K562 (cell line): ENCODE measurements around the gene FAM200A. TPM values are rescaled to one million over a fixed set of nuclear protein-coding genes. Genes with fewer than 3 reads are reported as not detected.
A peak's percentile ranks its signal among the peaks of the same experiment; 100 is the strongest.

Experiments used
- CBFA2T2 ChIP-seq: fragments of 450-650 bp; conservative IDR thresholded peaks from 2 replicates; pipeline ENCODE4 v1.6.1; 2017; ENCODE audit warnings: mild to moderate bottlenecking
- ETS2 ChIP-seq: IDR thresholded peaks from 2 replicates; pipeline ENCODE4 v1.6.1; 2016; ENCODE audit warnings: borderline replicate concordance, missing genetic modification characterization, mild to moderate bottlenecking, moderate library complexity, missing compliant biosample characterization; ENCODE audit not compliant: poor library complexity, severe bottlenecking
- FIP1L1 ChIP-seq: fragments of 200-400 bp; formaldehyde crosslinking; IDR thresholded peaks from 2 replicates; pipeline ENCODE4 v1.6.1; 2018; ENCODE audit warnings: mild to moderate bottlenecking, low read depth, low read length; ENCODE audit not compliant: poor library complexity, severe bottlenecking
- FOSL1 ChIP-seq: fragments of 200-800 bp; sonication (Bioruptor generic); conservative IDR thresholded peaks from 2 replicates; pipeline ENCODE4 v1.6.1; 2016; ENCODE audit warnings: missing genetic modification characterization, missing compliant biosample characterization
- JUNB ChIP-seq: fragments of 450-650 bp; formaldehyde crosslinking; conservative IDR thresholded peaks from 2 replicates; pipeline ENCODE4 v1.4.0; 2020; ENCODE audit warnings: mild to moderate bottlenecking
- KLF1 ChIP-seq: fragments of 450-650 bp; IDR thresholded peaks from 2 replicates; pipeline ENCODE4 v1.6.1; 2016; ENCODE audit warnings: missing genetic modification characterization, missing compliant biosample characterization
- MAFG ChIP-seq: fragments of 450-650 bp; conservative IDR thresholded peaks from 2 replicates; pipeline ENCODE4 v1.6.1; 2016; ENCODE audit warnings: missing genetic modification characterization, missing compliant biosample characterization
- MTA1 ChIP-seq: fragments of 450-650 bp; IDR thresholded peaks from 2 replicates; pipeline ENCODE4 v1.6.1; 2017; ENCODE audit warnings: borderline replicate concordance
- NEUROD1 ChIP-seq: fragments of 150-350 bp; IDR thresholded peaks from 2 replicates; pipeline ENCODE4 v1.6.1; 2014; ENCODE audit warnings: borderline replicate concordance, low read length, low read depth; ENCODE audit not compliant: partially characterized antibody
- POLR2AphosphoS5 ChIP-seq: IDR thresholded peaks from 2 replicates; pipeline ENCODE4 v1.6.1; 2011; ENCODE audit warnings: mild to moderate bottlenecking, low read depth, low read length, moderate library complexity; ENCODE audit not compliant: control insufficient read depth, insufficient read depth
- RBM39 ChIP-seq: fragments of 200-400 bp; formaldehyde crosslinking; optimal IDR thresholded peaks from 2 replicates; pipeline ENCODE3; 2018; ENCODE audit warnings: low read depth, low read length
- RCOR1 ChIP-seq, 2 experiments: IDR thresholded peaks; 2 replicates each; pipeline ENCODE4 v1.6.1; 2012; ENCODE audit warnings: low read depth in 2 of 2, low read length in 2 of 2, borderline replicate concordance in 1 of 2, improper control_type of control experiment in 1 of 2
- TAF9B ChIP-seq: fragments of 450-650 bp; IDR thresholded peaks from 2 replicates; pipeline ENCODE4 v1.6.1; 2018; ENCODE audit warnings: mild to moderate bottlenecking; ENCODE audit not compliant: partially characterized antibody
- TEAD1 ChIP-seq, 2 experiments: fragments of 450-650 bp in 1 of 2; sonication (generic) in 1 of 2; formaldehyde crosslinking; IDR thresholded peaks; 2 replicates each; pipeline versions ENCODE4 v1.4.0 to v1.8.0; 2020 to 2022; ENCODE audit warnings: mild to moderate bottlenecking in 2 of 2, missing genetic modification reagents in 1 of 2
- TEAD4 ChIP-seq, 2 experiments: sonication (generic) in 1 of 2; formaldehyde crosslinking in 1 of 2; IDR thresholded peaks; 2 replicates each; pipeline versions ENCODE4 v1.6.1 to v1.8.0; 2012 to 2022; ENCODE audit warnings: borderline replicate concordance in 1 of 2, inconsistent platforms in 1 of 2, low read length in 1 of 2, mild to moderate bottlenecking in 1 of 2, missing genetic modification reagents in 1 of 2
- TFAM ChIP-seq: fragments of 250-450 bp; sonication (Bioruptor Pico); conservative IDR thresholded peaks from 2 replicates; pipeline ENCODE4 v1.5.0; 2021; ENCODE audit warnings: mild to moderate bottlenecking, moderate library complexity
- ZC3H4 ChIP-seq: sonication (generic); formaldehyde crosslinking; IDR thresholded peaks from 2 replicates; pipeline ENCODE4 v1.9.0; 2021; ENCODE audit warnings: missing genetic modification reagents, borderline replicate concordance
- ZNF263 ChIP-seq: sonication (generic); formaldehyde crosslinking; IDR thresholded peaks from 2 replicates; pipeline ENCODE4 v1.8.0; 2022; ENCODE audit warnings: mild to moderate bottlenecking, missing genetic modification reagents, borderline replicate concordance
- ZNF347 ChIP-seq: fragments of 450-650 bp; formaldehyde crosslinking; IDR thresholded peaks from 2 replicates; pipeline ENCODE4 v1.4.0; 2020; ENCODE audit warnings: low read depth, mild to moderate bottlenecking, moderate library complexity
- polyA plus RNA-seq, 8 experiments: library from polyadenylated mRNA; depleted of rRNA in 4 of 8; stranded (reverse) in 5 of 8; unstranded in 3 of 8; fragments of >200 nt; fragmentation: Nextera tagmentation in 2 of 8; fragmentation: Illumina TruSeq in 1 of 8; extraction: Ambion mirVana in 2 of 8; extraction: Trizol in 1 of 8; gene quantifications; 2 replicates each; pipeline versions ENCODE4 v1.2.1 to v1.2.3, GENCODE V29; 2011 to 2014; ENCODE audit warnings: inconsistent platforms in 1 of 8, missing spikeins in 1 of 8
- total RNA-seq, 7 experiments: library from RNA; depleted of rRNA in 6 of 7; stranded (reverse); fragments of >200 nt in 6 of 7; fragmentation: Illumina TruSeq in 2 of 7; extraction: Trizol in 2 of 7; gene quantifications; 2 replicates each; pipeline versions ENCODE4 v1.2.1 to v1.2.3, GENCODE V29; 2011 to 2021; ENCODE audit warnings: low replicate concordance in 1 of 7
- TF ChIP-seq, protein P1 (sequence below): sonication (generic); formaldehyde crosslinking; IDR thresholded peaks from 2 replicates; pipeline ENCODE4 v1.8.1; 2023; ENCODE audit warnings: mild to moderate bottlenecking, missing genetic modification reagents
- TF ChIP-seq, protein P2 (sequence below), 2 experiments: fragments of 200-800 bp in 1 of 2; sonication (Bioruptor generic) in 1 of 2; sonication (generic) in 1 of 2; formaldehyde crosslinking in 1 of 2; IDR thresholded peaks in 1 of 2; conservative IDR thresholded peaks in 1 of 2; 2 replicates each; pipeline versions ENCODE4 v1.5.0 to v1.6.1; 2016 to 2020; ENCODE audit warnings: missing compliant biosample characterization in 1 of 2, missing genetic modification characterization in 1 of 2, missing genetic modification reagents in 1 of 2
- TF ChIP-seq, protein P3 (sequence below): fragments of 450-650 bp; IDR thresholded peaks from 2 replicates; pipeline ENCODE4 v1.7.1; 2018; ENCODE audit warnings: mild to moderate bottlenecking, low read depth; ENCODE audit not compliant: partially characterized antibody

The FAM200A gene
- total and polyA plus RNA-seq, 9 of the 15 experiments (the other 6 are each of a cell fraction or from before 2014, with no cell fraction given), result 3.3 to 11.2 (median 8.3) TPM

DNA sequence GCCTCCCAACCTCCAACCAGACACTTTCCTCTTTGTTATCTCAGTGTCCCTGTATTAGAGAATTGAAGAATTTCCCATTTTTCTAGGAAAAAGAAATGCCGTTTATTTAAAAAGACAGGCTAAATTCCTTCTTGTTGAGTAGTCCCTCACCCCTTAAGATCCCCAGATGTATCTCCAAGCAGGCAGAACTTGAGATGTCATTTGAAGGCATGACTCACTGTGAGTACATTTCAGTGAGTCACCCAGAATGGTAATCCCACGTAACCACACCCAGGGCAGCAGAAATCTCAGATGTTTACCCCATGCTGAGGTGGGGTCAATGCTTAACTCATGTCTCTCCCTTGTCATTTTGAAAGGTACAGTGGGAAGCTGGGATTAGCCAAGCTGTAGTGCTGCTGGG lies 10.9 kb upstream of the FAM200A start (continued):
- no peak for TF ChIP-seq ETS2 (tag)
- TF ChIP-seq, protein P1, sequence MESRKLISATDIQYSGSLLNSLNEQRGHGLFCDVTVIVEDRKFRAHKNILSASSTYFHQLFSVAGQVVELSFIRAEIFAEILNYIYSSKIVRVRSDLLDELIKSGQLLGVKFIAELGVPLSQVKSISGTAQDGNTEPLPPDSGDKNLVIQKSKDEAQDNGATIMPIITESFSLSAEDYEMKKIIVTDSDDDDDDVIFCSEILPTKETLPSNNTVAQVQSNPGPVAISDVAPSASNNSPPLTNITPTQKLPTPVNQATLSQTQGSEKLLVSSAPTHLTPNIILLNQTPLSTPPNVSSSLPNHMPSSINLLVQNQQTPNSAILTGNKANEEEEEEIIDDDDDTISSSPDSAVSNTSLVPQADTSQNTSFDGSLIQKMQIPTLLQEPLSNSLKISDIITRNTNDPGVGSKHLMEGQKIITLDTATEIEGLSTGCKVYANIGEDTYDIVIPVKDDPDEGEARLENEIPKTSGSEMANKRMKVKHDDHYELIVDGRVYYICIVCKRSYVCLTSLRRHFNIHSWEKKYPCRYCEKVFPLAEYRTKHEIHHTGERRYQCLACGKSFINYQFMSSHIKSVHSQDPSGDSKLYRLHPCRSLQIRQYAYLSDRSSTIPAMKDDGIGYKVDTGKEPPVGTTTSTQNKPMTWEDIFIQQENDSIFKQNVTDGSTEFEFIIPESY (CRISPR knock-in tag), result no peak
- TF ChIP-seq FOSL1 (tag), result peak; percentile 100
- TF ChIP-seq TEAD1 (CRISPR knock-in tag; IDR thresholded peaks at IDR 0.05), result peak in 1 of 2 experiments; percentile 36; a peak in 1 of 4 replicates
- no peak for TF ChIP-seq FIP1L1
- TF ChIP-seq TAF9B, result peak; percentile 82
- no peak for TF ChIP-seq RBM39
- TF ChIP-seq ZC3H4 (CRISPR knock-in tag), result no peak
- TF ChIP-seq TFAM (CRISPR knock-in tag), result no peak
- no peak for TF ChIP-seq POLR2AphosphoS5
- 0 out of 2 replicates have a peak, but pooled peaks have one; percentile 36 for TF ChIP-seq KLF1 (tag)
- peak; percentile 84 for TF ChIP-seq TEAD4 (IDR thresholded peaks at IDR 0.05; ENCODE audit: low read length)
- TF ChIP-seq TEAD4 (CRISPR knock-in tag; IDR thresholded peaks at IDR 0.05; ENCODE audit: borderline replicate concordance), result no peak
- TF ChIP-seq NEUROD1, result peak; percentile 61
- no peak for TF ChIP-seq ZNF263 (CRISPR knock-in tag)
- peak; percentile 80; the same call in 1 of the 2 replicates for TF ChIP-seq JUNB (CRISPR knock-in tag)
- TF ChIP-seq MTA1, result peak; percentile 39; the same call in 1 of the 2 replicates
- TF ChIP-seq ZNF347 (CRISPR knock-in tag), result no peak
- peak; percentile 95 to 98 for TF ChIP-seq RCOR1 (IDR thresholded peaks at IDR 0.05; ENCODE audit: borderline replicate concordance in 1 of 2, low read depth in 2 of 2, low read length in 2 of 2)
- TF ChIP-seq, protein P2, sequence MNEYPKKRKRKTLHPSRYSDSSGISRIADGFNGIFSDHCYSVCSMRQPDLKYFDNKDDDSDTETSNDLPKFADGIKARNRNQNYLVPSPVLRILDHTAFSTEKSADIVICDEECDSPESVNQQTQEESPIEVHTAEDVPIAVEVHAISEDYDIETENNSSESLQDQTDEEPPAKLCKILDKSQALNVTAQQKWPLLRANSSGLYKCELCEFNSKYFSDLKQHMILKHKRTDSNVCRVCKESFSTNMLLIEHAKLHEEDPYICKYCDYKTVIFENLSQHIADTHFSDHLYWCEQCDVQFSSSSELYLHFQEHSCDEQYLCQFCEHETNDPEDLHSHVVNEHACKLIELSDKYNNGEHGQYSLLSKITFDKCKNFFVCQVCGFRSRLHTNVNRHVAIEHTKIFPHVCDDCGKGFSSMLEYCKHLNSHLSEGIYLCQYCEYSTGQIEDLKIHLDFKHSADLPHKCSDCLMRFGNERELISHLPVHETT (CRISPR knock-in tag; conservative IDR thresholded peaks at IDR 0.05 in 1 of 2, IDR thresholded peaks at IDR 0.05 in 1 of 2), result peak in 1 of 2 experiments; percentile 25; a peak in 1 of 4 replicates
- 0 out of 2 replicates have a peak, but pooled peaks have one; percentile 36 for TF ChIP-seq MAFG (tag)
- TF ChIP-seq, protein P3, sequence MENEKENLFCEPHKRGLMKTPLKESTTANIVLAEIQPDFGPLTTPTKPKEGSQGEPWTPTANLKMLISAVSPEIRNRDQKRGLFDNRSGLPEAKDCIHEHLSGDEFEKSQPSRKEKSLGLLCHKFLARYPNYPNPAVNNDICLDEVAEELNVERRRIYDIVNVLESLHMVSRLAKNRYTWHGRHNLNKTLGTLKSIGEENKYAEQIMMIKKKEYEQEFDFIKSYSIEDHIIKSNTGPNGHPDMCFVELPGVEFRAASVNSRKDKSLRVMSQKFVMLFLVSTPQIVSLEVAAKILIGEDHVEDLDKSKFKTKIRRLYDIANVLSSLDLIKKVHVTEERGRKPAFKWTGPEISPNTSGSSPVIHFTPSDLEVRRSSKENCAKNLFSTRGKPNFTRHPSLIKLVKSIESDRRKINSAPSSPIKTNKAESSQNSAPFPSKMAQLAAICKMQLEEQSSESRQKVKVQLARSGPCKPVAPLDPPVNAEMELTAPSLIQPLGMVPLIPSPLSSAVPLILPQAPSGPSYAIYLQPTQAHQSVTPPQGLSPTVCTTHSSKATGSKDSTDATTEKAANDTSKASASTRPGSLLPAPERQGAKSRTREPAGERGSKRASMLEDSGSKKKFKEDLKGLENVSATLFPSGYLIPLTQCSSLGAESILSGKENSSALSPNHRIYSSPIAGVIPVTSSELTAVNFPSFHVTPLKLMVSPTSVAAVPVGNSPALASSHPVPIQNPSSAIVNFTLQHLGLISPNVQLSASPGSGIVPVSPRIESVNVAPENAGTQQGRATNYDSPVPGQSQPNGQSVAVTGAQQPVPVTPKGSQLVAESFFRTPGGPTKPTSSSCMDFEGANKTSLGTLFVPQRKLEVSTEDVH, result peak; percentile 31
- TF ChIP-seq CBFA2T2, result peak; percentile 57
